Amniotic stem cell (primary cell): ENCODE data around the gene SLC5A6.
"Not testable (repeated sequence)": the region's sequence is repeated elsewhere in the genome, so short reads cannot be mapped to it uniquely, and the experiment has no call there.

Experiments
- DNase-seq: peaks from one replicate; lab custom pipeline; 2025; lab: John Stamatoyannopoulos, UW

Gene SLC5A6

GRCh38 chr2:27205206-27205605 is 6.9 kb downstream of the SLC5A6 start:
- DNase-seq, result no peak

- no peak for DNase-seq
These were observed 7.5 kb downstream of the SLC5A6 start for GRCh38 chr2:27204566-27204965.

GRCh38 chr2:27203741-27204140 is 8.3 kb downstream of the SLC5A6 start:
- DNase-seq, result no peak

GRCh38 chr2:27202854-27203253 is 9.2 kb downstream of the SLC5A6 start:
- no peak for DNase-seq

- no peak for DNase-seq
These were observed 10.4 kb downstream of the SLC5A6 start for GRCh38 chr2:27201675-27202074.

GRCh38 chr2:27199241-27199640 is 12.8 kb downstream of the SLC5A6 start:
- DNase-seq, result no peak

- no peak for DNase-seq
These were observed 13.4 kb downstream of the SLC5A6 start for GRCh38 chr2:27198627-27199026.

GRCh38 chr2:27198068-27198467 is 14.0 kb downstream of the SLC5A6 start:
- DNase-seq, result not testable (repeated sequence)

- not testable (repeated sequence) for DNase-seq
These were observed 16.3 kb downstream of the SLC5A6 start for GRCh38 chr2:27195799-27196198.

- no peak for DNase-seq
These were observed 17.3 kb downstream of the SLC5A6 start for GRCh38 chr2:27194538-27195354.

- no peak for DNase-seq
These were observed 20.8 kb downstream of the SLC5A6 start for GRCh38 chr2:27191070-27191829.

GRCh38 chr2:27189989-27190388 is 22.1 kb downstream of the SLC5A6 start:
- DNase-seq, result no peak

- DNase-seq, result no peak
These were observed 25.3 kb downstream of the SLC5A6 start for GRCh38 chr2:27186613-27187345.

- no peak for DNase-seq
These were observed 26.6 kb downstream of the SLC5A6 start for GRCh38 chr2:27185331-27186026.

GRCh38 chr2:27184115-27184514 is 28.0 kb downstream of the SLC5A6 start:
- DNase-seq, result no peak

GRCh38 chr2:27182346-27182745 is 29.7 kb downstream of the SLC5A6 start:
- DNase-seq, result no peak

- no peak for DNase-seq
These were observed 32.6 kb downstream of the SLC5A6 start for GRCh38 chr2:27179344-27180000.

GRCh38 chr2:27178469-27178868 is 33.6 kb downstream of the SLC5A6 start:
- no peak for DNase-seq

- no peak for DNase-seq
These were observed 34.4 kb downstream of the SLC5A6 start for GRCh38 chr2:27177441-27178351.

- DNase-seq, result not testable (repeated sequence)
These were observed 36.3 kb downstream of the SLC5A6 start for GRCh38 chr2:27175781-27176180.
